GM21515 (cell line): ENCODE measurements around the gene LPAR6.

ENCODE experiments used
- ATAC-seq: cut with Tn5 transposase; IDR thresholded peaks from one replicate; pipeline ENCODE4 v1.9.1; 2021; ENCODE audit not compliant: unreplicated experiment

Gene LPAR6

DNA sequence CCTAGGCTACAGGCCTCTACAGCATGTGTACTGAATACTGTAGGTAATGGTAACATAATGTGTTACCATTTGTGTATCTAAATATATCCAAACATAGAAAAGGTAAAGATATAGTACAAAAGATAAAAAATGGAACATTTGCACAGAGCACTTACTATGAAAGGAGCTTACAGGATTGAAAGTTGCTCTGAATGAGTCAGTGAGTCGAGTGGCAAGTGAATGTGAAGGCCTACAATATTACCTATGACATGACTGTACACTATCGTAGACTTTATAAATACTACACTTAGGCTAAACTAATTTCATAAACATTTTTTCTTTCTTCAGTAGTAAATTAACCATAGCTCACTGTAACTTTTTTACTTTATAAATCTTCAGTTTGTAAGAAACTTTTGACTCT lies 35.1 kb downstream of the LPAR6 start:
- no peak for ATAC-seq

DNA sequence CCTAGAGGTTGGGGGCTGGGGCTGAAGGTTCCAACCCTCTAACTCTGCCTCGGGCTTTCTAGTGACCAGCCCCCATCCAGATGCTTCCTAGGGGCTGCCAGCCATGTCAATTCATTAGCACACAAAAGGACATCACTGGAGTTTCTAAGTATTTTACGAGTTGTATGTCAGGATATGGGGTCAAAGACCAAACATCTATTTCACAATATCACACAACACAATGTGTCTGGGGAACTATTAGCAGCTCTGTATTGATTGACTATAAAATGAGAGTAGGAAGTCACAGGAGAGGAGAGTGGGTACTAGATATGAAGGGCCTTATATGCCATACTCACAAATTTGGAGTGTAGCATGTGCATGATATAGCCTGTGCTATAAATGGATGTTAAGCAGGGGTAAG lies 42.1 kb downstream of the LPAR6 start:
- no peak for ATAC-seq

DNA sequence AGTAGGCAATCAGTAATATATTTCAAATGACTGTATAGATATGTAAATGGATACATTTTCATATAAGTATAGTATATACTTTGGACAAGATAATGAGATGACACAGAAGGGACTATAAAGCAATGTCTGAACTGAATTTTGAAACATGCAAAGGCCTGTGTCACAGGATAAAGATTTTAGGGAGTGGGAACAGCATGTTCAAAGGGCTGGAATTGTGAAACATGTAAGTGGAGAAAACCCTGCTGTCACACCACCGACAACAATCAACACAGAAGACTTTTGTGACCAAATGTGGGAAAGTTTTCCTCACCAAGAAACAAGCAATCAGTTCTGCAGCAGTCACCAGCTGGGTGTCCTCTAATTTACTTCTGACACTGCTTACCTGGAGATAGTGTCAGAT lies 42.9 kb downstream of the LPAR6 start:
- no peak for ATAC-seq
